GM15510 (cell line): ENCODE results near the gene COL4A4.

Experiments
- POLR2A ChIP-seq: IDR thresholded peaks from 3 replicates; pipeline ENCODE4 v1.6.1; 2011; ENCODE audit warnings: borderline replicate concordance; ENCODE audit not compliant: insufficient read length; ENCODE audit errors: extremely low read depth

The COL4A4 gene

GRCh38 chr2:227029426-227030105, 134.4 kb downstream of the COL4A4 start:
- TF ChIP-seq POLR2A = no peak

GRCh38 chr2:227025510-227025909, 138.5 kb downstream of the COL4A4 start:
- no peak for TF ChIP-seq POLR2A

GRCh38 chr2:227022608-227023007, 141.4 kb downstream of the COL4A4 start:
- no peak for TF ChIP-seq POLR2A

GRCh38 chr2:227020416-227020815, 143.6 kb downstream of the COL4A4 start:
- TF ChIP-seq POLR2A = no peak

- no peak for TF ChIP-seq POLR2A
Measured at GRCh38 chr2:227016894-227017293, 147.1 kb downstream of the COL4A4 start.

- TF ChIP-seq POLR2A = no peak
Measured at GRCh38 chr2:227013881-227014280, 150.1 kb downstream of the COL4A4 start.

- TF ChIP-seq POLR2A = no peak
Measured at GRCh38 chr2:227013330-227013729, 150.7 kb downstream of the COL4A4 start.

- no peak for TF ChIP-seq POLR2A
Measured at GRCh38 chr2:227010433-227010832, 153.6 kb downstream of the COL4A4 start.

- no peak for TF ChIP-seq POLR2A
Measured at GRCh38 chr2:227007940-227008339, 156.1 kb downstream of the COL4A4 start.

- TF ChIP-seq POLR2A = no peak
Measured at GRCh38 chr2:227007148-227007547, 156.9 kb downstream of the COL4A4 start.

GRCh38 chr2:227006189-227006897, 157.7 kb downstream of the COL4A4 start:
- no peak for TF ChIP-seq POLR2A

- no peak for TF ChIP-seq POLR2A
Measured at GRCh38 chr2:227004482-227004881, 159.5 kb downstream of the COL4A4 start.

GRCh38 chr2:227000123-227000522, 163.9 kb downstream of the COL4A4 start:
- no peak for TF ChIP-seq POLR2A

GRCh38 chr2:226999661-227000060, 164.3 kb downstream of the COL4A4 start:
- TF ChIP-seq POLR2A = no peak

- no peak for TF ChIP-seq POLR2A
Measured at GRCh38 chr2:226995625-226996041, 168.4 kb downstream of the COL4A4 start.

GRCh38 chr2:226994775-226995174, 169.2 kb downstream of the COL4A4 start:
- TF ChIP-seq POLR2A = no peak

GRCh38 chr2:226993171-226993570, 170.8 kb downstream of the COL4A4 start:
- no peak for TF ChIP-seq POLR2A

GRCh38 chr2:226991663-226992062, 172.3 kb downstream of the COL4A4 start:
- no peak for TF ChIP-seq POLR2A
